Activated CD8-positive, alpha-beta T cell treated with anti-CD3 and anti-CD28 coated beads for 36 hours (primary cell): Measurements from ENCODE around the gene CPD. TPM values are rescaled to one million over a fixed set of nuclear protein-coding genes. Genes with fewer than 3 reads are reported as not detected.
A peak's percentile ranks its signal among the peaks of the same experiment; 100 is the strongest.
"Not testable (repeated sequence)": the region's sequence is repeated elsewhere in the genome, so short reads cannot be mapped to it uniquely, and the experiment has no call there.

ENCODE experiments used
- ATAC-seq: fragments of 200-7000 bp; cut with Tn5 transposase; one replicate; pipeline ENCODE4 v1.10.0; 2021; ENCODE audit warnings: mild to moderate bottlenecking, moderate library complexity
- CTCF ChIA-PET: fragments of 350-600 bp; sonication (Branson Sonifier 250); formaldehyde crosslinking; loops from one replicate; lab custom pipeline; 2021; ENCODE audit warnings: antibody characterized with exemption; lab: Charles Lee
- POLR2A ChIA-PET: fragments of 350-600 bp; sonication (Branson Sonifier 250); formaldehyde crosslinking; loops from one replicate; lab custom pipeline; 2021; ENCODE audit warnings: antibody characterized with exemption; lab: Charles Lee
- DNase-seq: peaks from one replicate; pipeline ENCODE4 v3.0.0-alpha.2; 2020
- H3K27ac Mint-ChIP-seq: one replicate; pipeline ENCODE4 v1.8.0; 2021; ENCODE audit warnings: mild to moderate bottlenecking, mixed read lengths
- H3K27me3 Mint-ChIP-seq: one replicate; pipeline ENCODE4 v1.8.0; 2021; ENCODE audit warnings: mixed read lengths
- H3K36me3 Mint-ChIP-seq: one replicate; pipeline ENCODE4 v1.8.0; 2021; ENCODE audit warnings: low read depth, mixed read lengths
- H3K4me1 Mint-ChIP-seq: one replicate; pipeline ENCODE4 v1.8.0; 2021; ENCODE audit warnings: low read depth, mixed read lengths
- H3K4me3 Mint-ChIP-seq: one replicate; pipeline ENCODE4 v1.8.0; 2021; ENCODE audit warnings: mild to moderate bottlenecking, moderate library complexity, mixed read lengths
- H3K9me3 Mint-ChIP-seq: one replicate; pipeline ENCODE4 v1.8.0; 2021; ENCODE audit warnings: mixed read lengths
- intact Hi-C: fragments of 100-400 bp; cut with micrococcal nuclease; formaldehyde crosslinking; loops from one replicate; pipeline ENCODE4 v1.10.0; 2022
- total RNA-seq, 2 experiments: library from RNA; stranded (reverse); gene quantifications; one replicate each; pipeline ENCODE4 v1.2.3, GENCODE V29; 2021
- TF ChIP-seq, protein P1 (sequence below): fragments of 200-600 bp; IDR thresholded peaks from one replicate; pipeline ENCODE4 v1.8.0; 2022; ENCODE audit warnings: antibody characterized with exemption, mild to moderate bottlenecking

CPD gene
- total RNA-seq, 2 experiments from 2014 or later = 25.9 to 26.8 TPM

DNA sequence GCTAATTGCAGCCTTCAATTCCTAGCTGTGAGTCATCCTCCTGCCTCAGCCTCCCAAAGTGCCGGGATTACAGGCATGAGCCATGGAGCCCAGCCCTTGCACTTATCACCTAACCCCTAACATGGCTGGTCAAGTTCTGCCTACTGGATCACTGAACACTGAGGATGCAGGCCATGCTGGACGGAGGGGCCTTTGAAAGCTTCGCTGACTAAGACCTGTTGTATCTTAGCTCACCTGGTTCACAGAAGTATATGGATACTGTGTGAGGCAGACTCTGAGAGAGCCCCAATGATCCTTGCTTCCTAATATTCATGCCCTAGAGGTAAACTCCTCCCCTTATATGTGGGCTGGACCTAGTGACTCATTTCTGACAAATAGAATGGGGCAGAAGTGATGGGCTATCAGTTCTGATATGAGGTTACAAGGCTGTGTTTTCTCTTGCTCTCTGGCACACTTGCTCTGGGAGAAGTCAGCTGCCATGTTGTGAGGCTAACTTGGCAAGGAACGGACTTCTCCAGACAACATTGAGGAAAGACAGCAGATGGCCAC, 33.1 kb upstream of the CPD start:
- peak; percentile 98 for ATAC-seq
- Mint-ChIP-seq H3K4me1 (peaks cover 12% of the 10 kb centered on the region), H3K27me3 (no peaks in the 10 kb centered on the region), H3K36me3 (no peaks in the 10 kb centered on the region), H3K9me3 (no peaks in the 10 kb centered on the region), H3K27ac (peak overlapping the region; percentile 65), H3K4me3 (no peak overlapping the region)
- peak; percentile 67 for DNase-seq
- ChIA-PET POLR2A (interaction anchor here (1.3 to 1.9 kb wide), 3 partner anchors 9 to 33 kb away, joined by 3 to 6 read pairs (median 5); partner anchors contain the start of gene CPD), CTCF (interaction anchor here (0.9 to 3.0 kb wide), 5 partner anchors 9 to 241 kb away, joined by 3 to 23 read pairs (median 5); partner anchors contain the start of gene GOSR1)
- intact Hi-C loops = no loop called here
- TF ChIP-seq, protein P1, sequence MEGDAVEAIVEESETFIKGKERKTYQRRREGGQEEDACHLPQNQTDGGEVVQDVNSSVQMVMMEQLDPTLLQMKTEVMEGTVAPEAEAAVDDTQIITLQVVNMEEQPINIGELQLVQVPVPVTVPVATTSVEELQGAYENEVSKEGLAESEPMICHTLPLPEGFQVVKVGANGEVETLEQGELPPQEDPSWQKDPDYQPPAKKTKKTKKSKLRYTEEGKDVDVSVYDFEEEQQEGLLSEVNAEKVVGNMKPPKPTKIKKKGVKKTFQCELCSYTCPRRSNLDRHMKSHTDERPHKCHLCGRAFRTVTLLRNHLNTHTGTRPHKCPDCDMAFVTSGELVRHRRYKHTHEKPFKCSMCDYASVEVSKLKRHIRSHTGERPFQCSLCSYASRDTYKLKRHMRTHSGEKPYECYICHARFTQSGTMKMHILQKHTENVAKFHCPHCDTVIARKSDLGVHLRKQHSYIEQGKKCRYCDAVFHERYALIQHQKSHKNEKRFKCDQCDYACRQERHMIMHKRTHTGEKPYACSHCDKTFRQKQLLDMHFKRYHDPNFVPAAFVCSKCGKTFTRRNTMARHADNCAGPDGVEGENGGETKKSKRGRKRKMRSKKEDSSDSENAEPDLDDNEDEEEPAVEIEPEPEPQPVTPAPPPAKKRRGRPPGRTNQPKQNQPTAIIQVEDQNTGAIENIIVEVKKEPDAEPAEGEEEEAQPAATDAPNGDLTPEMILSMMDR = no peak

DNA sequence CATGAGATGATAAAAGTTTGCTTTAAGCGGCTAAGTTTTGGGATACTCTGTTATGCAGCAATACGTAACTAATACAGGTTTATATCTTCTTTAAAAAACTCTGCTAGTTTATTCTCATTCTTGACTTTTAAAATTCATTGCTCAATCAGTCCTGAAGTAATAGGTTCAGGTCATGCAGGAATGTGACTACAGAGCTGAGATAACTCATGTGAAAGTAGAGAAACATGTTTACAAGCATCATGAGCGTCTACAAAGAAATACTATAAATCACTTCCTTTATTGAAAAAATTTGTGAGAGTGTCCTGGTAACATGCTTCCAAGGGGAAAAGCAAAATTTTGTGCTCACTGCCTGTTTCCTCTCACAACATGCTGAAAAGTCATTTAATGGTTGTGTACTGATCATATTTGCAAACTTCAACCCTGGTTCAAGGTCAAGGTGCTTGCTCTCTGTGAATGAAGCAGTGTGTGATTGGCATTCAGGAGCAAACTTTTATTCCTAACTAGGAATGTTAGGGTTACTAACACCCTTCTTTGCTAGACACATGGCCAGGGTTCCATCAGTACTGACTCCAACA, 32.4 kb upstream of the CPD start:
- H3K27me3 Mint-ChIP-seq = peaks cover under 1% of the 10 kb centered on the region

DNA sequence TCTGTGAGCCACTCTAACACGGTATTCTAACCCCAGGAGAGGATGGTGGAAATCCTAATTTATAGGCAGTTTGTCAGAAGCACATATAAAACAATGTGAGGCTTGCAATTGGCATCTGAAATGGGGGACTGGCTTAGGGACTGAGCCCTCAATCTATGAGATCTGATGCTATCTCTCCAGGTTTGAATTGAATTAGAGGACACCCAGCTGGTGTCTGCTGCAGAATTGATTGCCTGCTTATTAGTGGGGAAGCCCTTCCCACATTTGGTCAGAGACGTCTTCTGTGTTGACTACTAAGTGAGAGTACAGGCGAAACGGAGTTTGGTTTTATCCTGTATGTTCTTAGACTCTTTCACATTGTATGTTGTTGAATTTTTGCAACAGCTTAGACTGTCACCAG, 31.2 kb upstream of the CPD start:
- TF ChIP-seq, protein P1 = no peak
- Mint-ChIP-seq H3K9me3 (no peaks in the 10 kb centered on the region), H3K4me1 (peaks cover 16% of the 10 kb centered on the region), H3K27ac (no peak overlapping the region), H3K36me3 (no peaks in the 10 kb centered on the region), H3K27me3 (peaks cover 3% of the 10 kb centered on the region), H3K4me3 (no peak overlapping the region)
- no peak for DNase-seq
- ChIA-PET POLR2A (no interaction called here), CTCF (interaction anchor here (1.0 to 1.3 kb wide), 2 partner anchors 11 to 30 kb away, joined by 3 to 6 read pairs; no protein-coding TSS in a partner anchor)
- intact Hi-C loops = no loop called here
- no peak for ATAC-seq

More for the DNA sequence above, 32.4 kb upstream of the CPD start:
- intact Hi-C loops = no loop called here
- Mint-ChIP-seq H3K9me3 (no peaks in the 10 kb centered on the region), H3K4me3 (no peak overlapping the region), H3K27ac (peak overlapping the region; percentile 65), H3K4me1 (peaks cover 10% of the 10 kb centered on the region), H3K36me3 (no peaks in the 10 kb centered on the region)
- no peak for DNase-seq
- TF ChIP-seq, protein P1 = no peak
- ChIA-PET CTCF (interaction anchor here (0.9 to 3.0 kb wide), 5 partner anchors 8 to 242 kb away, joined by 3 to 23 read pairs (median 5); partner anchors contain the start of gene GOSR1), POLR2A (interaction anchor here (1.3 to 1.7 kb wide), 2 partner anchors 10 to 23 kb away, joined by 3 to 5 read pairs; no protein-coding TSS in a partner anchor)
- ATAC-seq = no peak

DNA sequence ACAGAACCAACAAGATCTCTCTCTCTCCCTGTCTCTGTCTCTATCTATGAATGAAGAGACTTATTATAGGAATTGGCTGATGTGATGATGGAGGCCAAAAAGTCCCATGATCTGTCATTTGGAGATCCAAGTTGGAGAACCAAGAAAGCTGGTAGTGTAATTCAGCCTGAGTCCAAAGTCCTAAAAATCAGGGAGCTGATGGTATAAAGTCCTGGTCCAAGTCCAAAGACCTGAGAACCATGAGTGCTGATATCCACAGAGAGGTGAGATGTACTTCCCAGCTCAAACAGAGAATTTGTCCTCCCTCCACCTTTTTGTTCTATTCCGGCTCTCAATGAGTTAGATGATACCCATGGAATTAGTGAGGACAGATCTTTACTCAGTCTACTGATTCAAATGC, 29.5 kb upstream of the CPD start:
- Mint-ChIP-seq H3K4me1 (peaks cover 16% of the 10 kb centered on the region), H3K4me3 (no peak overlapping the region), H3K36me3 (no peaks in the 10 kb centered on the region), H3K27me3 (peaks cover 3% of the 10 kb centered on the region), H3K27ac (no peak overlapping the region), H3K9me3 (no peaks in the 10 kb centered on the region)
- ATAC-seq (no peak), DNase-seq (no peak)
- intact Hi-C loops = no loop called here
- TF ChIP-seq, protein P1 = no peak
- ChIA-PET CTCF (interaction anchor here (1.8 kb wide), 1 partner anchor 9 kb away, joined by 10 read pairs; no protein-coding TSS in a partner anchor), POLR2A (no interaction called here)

DNA sequence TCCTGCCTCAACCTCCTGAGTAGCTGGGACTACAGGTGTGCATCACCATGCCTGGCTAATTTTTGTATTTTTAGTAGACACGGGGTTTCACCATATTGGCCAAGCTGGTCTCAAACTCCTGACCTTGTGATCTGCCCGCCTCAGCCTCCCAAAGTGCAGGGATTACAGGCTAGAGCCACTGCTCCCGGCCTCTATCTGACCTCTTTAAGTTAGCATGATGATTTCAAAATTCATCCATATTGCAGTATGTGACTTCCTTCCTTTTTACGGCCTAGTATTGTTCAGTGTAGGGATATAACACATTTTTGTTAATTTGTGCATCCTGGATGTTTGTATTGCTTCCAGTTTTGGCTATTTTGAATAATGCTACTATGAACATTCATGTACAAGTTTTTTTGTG, 27.5 kb upstream of the CPD start:
- H3K9me3 Mint-ChIP-seq, H3K27me3 Mint-ChIP-seq, POLR2A ChIA-PET, intact Hi-C loops, DNase-seq, H3K4me3 Mint-ChIP-seq, CTCF ChIA-PET, H3K27ac Mint-ChIP-seq, ATAC-seq, H3K36me3 Mint-ChIP-seq: not testable (repeated sequence)
- H3K4me1 Mint-ChIP-seq = peaks cover 19% of the 10 kb centered on the region
